A549 treated with RU486 at 1 μM for 4 hours (cell line): ENCODE results near the gene HSD17B13. TPM values are rescaled to one million over a fixed set of nuclear protein-coding genes. Genes with fewer than 3 reads are reported as not detected.

Source experiments
- total RNA-seq: library from RNA; stranded (reverse); fragments of 200-300 nt; extraction: Qiagen RNA extraction; gene quantifications from 5 replicates; pipeline ENCODE4 v1.2.3, GENCODE V29; 2022; ENCODE audit warnings: low read depth

HSD17B13 gene, protein sequence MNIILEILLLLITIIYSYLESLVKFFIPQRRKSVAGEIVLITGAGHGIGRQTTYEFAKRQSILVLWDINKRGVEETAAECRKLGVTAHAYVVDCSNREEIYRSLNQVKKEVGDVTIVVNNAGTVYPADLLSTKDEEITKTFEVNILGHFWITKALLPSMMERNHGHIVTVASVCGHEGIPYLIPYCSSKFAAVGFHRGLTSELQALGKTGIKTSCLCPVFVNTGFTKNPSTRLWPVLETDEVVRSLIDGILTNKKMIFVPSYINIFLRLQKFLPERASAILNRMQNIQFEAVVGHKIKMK
- 0.06 to 0.07 TPM in 2 of 5 replicates, not detected in the others for total RNA-seq

GRCh38 chr4:87322754-87323153, at the start of gene HSD17B13:
TSS of gene HSD17B13 (minus strand) at chr4:87322882. CDS start at chr4:87322841, 41 bp downstream.

Other genes starting within 250 kb of the HSD17B13 start
- 4.2 to 8.4 TPM (median 4.9 TPM) in 5 replicates for gene KLHL8, start 102.3 kb downstream of the HSD17B13 start, total RNA-seq
- 31.5 to 56.3 TPM (median 53.1 TPM) in 5 replicates for gene HSD17B11, start 68.3 kb upstream of the HSD17B13 start, total RNA-seq
- 22.8 to 28.3 TPM (median 25.3 TPM) in 5 replicates for gene NUDT9, start 99.7 kb upstream of the HSD17B13 start, total RNA-seq
- not detected in 5 replicates for gene SPARCL1, start 206.5 kb upstream of the HSD17B13 start, total RNA-seq